ENCODE data around the gene SNAI3.
A peak's percentile ranks its signal among the peaks of the same experiment; 100 is the strongest.

SNAI3 gene

DNA sequence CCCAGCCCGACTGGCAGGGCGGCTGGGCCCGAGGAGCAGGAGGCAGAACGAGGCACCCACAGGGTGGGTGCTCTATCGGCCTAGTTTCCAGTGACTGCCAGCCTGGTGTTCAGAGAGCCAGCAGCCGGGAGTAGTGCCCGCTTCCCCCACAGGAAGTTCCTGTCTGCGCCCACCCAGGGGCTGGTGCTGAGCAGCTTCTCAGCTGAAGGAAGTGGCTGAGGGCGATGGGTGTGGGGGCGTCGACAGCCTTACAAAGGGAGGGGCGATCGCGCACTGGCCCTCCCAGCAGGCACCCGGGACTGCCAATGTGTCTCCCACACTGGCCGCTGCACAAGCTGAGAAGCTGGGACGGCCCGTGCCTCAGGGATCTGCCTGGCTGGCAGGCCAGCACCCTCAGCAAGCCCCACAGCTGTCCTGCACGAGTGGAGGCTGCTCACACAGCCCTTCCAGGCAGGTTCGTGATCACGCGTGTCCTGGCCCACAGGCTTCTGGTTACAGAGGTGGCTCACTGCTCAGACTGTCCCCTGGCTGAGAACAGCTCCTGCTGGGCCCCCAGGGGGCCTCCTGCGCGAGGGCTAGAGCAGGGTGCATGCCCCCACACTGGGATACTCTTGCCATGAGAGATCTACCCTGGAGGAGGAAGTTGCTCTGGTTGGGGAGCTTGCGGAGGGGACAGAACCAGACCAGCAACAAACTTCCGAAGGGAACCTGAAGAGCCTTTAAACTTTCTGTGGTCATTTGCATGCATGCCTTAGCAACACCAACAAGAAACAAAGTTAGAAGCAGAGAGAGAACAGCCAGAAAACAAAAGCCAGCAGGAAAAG is 17.4 kb upstream of the SNAI3 start:
- peak in 1 of 2 donors; percentile 40 for DNase-seq

- DNase-seq, result no peak
Observed at GRCh38 chr16:88702371-88703210, 16.3 kb upstream of the SNAI3 start.

DNA sequence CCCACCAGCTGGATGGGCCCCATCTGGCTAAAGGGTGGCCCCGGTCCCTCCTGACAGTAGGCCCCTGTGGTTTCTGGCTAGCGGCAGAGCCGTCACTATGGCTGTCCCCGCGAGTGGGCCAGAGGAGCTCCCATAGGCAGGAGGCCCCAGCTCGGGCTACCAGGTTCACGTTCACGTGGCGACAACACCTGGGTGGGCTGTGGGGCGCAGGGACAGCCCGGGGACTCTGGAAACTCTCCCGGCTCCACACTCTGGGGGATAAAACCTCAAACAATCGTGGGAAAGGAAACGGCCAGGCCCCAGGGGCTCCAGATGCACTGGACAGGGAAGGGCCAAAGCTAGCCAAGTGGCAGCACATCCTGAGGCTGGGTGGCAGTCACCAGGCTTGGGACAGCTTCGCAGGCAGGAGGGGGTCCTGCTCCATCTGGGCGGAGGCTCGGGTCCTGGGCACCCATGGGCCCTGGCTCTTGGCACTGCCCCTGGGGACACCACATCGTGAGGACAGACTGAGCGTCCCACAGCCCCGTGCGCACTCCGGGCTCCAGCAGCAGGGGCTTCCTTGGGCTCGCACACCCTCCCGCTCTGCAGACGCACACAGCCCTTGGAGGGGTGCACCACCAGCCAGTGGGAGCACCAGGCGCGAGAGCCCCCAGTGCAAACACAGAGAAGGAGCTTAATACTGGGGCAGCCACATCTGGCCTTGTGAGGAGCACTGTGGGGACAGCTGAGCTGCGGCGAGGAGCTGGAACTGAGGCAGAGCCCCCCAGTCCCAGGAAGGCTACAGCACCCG is 15.5 kb upstream of the SNAI3 start:
- DNase-seq, result no peak

DNA sequence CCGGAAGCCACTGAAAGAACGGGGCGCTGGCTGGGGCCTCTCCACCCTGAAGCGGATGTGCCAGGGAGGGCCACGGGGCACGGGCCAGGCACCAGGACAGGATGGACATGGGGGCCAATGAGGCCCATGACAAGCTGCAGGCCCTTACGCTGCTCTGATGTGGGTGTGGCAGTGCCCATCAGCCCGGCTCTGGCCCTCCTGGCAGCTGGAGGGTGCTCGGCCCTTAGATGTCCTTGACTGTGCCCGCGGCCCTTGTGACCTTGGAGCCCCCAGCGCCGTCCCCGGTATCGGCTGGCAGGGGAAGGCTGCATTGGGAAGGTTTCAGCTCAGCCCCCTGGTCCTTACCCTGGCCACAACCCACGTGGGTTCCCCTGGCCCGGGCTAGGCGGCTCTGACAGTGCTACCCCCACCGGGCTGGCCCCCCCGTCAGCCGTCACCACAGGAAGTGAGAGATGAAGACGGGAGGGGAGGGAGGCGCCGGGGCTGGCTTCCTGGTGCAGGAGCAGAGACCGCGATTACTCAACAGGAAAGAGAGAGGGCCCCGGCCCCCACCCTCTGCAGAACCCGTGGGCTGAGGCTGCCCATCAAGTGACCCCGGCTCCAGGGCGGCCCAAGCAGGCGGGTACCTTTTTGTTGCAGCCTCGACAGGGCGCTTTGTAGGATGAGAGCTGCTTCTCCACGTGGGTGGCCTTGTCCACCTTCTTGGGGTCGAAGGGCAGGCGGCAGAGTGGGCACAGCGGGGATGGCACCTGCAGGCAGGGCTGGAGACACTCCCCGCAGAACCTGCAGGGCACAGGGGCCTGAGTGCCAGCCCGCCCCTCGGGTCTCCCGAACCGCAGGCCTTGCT is 14.6 kb upstream of the SNAI3 start:
- peak in 1 of 2 donors; percentile 58 for DNase-seq

DNA sequence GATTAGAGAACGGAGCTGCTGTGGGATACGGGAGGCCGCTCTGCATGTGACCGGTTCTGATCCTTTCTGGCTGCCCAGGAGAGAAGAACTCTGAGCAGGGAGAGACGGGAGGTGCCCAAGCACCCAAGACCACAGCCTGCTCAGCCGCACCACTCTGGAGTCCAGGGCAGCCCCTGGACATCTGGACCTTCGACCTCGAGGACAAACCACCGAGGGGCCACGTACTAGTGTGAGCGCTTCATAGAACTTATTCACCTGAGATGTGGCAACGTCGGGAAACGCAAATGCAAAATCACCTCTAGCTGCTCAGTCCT is 14.0 kb upstream of the SNAI3 start:
- no peak for DNase-seq

GRCh38 chr16:88699180-88699579 is 12.9 kb upstream of the SNAI3 start:
- no peak for DNase-seq

DNA sequence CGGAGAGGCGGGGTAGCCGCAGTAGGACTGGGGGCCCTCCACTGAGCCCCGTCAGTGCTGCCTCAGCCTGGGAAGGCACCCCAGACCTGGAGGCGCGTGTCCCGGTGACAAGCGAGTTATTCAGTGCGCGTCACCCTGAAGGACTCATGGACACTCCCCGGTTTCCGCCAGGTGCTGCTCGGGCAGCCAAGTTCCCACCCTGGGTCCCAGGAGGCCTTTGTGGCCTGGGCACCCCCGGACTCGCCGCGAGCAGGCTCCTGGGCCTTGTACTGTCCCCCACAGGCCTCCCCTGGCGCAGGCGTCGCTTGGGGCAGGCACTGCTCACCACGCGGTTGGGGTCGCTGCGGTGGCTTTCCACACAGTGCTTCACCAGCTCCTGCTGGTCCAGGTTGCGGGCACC is 12.3 kb upstream of the SNAI3 start:
- DNase-seq, result no peak

DNA sequence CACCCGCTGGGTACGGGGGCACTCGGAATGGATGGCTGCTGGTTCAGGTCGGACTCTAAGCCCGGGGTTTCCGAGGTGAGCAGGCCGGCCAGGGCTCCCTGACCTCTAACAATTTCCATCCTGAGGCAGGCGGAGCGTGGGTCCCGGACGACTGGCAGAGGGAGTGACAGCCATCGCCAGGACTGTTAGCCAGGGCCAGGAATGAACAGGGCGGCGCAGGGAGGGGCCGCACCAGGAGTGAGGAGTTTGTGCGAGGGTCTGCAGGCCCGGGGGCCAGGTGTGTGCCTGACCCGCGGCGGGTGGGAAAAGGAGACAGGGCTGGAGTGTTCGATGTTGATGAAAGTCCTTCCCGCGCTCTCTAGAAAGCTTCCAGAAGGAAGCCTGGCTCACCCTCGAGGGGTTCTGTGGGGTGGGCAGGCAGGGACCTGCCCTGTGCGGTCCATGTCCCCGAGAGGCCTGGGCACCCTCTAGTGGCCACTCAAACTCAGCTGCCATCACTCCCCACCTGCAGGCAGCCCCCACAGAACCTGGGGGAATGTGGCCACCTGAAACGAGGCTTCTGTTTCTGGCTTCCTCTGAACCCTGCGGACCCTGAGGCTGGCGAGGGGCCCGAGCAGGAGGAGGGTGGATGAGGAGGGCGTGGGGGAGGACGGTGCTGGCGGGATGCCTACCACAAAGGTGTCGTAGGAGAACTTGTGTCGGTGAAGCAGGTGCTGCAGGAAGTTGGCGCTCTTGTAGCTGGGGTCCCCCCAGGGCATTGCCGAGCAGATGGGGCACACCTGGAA is 11.7 kb upstream of the SNAI3 start:
- no peak for DNase-seq

- no peak for DNase-seq
Observed at GRCh38 chr16:88697116-88697830, 11.0 kb upstream of the SNAI3 start.

DNA sequence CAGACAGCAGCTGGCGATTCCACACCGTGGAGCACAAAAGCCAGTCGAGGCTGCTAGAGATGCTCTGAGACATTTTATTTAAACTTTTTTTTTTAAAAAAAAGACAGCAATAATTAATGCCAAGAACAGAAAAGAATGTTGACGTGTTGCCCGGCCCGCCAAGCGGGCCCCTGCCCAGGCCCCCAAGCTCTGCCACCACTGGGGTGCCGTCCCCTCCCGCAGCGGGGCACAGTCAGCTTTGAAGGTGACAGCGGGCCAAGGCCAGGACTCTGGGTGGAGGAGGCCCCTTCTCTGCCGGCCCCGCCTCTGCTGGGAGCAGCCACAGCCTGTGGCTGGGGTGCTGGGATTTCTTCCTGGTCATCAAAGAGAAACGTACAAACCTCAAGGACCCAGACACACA is 10.1 kb upstream of the SNAI3 start:
- no peak for DNase-seq

- DNase-seq, result no peak
Observed at GRCh38 chr16:88695753-88696152, 9.4 kb upstream of the SNAI3 start.

DNA sequence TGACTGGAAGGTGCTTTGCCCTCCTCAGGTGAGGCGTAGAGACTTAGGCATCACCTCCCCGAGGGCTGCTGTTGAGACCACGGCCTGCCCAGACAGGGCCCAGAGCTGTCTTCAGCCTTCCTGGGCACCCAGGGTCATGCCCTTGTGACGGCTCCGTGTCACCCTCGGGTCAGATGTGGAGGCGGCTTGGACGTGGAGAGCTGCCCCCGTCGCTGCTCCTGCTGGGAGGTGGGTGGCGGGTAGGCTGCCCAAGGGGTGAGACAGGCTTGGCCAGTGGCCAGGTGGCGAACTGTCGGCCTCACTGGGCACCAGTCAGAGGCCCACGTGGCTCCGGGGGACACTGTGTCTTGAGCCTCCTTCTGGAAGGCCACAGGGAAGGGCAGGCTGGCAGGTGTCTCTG is 8.9 kb upstream of the SNAI3 start:
- no peak for DNase-seq

DNA sequence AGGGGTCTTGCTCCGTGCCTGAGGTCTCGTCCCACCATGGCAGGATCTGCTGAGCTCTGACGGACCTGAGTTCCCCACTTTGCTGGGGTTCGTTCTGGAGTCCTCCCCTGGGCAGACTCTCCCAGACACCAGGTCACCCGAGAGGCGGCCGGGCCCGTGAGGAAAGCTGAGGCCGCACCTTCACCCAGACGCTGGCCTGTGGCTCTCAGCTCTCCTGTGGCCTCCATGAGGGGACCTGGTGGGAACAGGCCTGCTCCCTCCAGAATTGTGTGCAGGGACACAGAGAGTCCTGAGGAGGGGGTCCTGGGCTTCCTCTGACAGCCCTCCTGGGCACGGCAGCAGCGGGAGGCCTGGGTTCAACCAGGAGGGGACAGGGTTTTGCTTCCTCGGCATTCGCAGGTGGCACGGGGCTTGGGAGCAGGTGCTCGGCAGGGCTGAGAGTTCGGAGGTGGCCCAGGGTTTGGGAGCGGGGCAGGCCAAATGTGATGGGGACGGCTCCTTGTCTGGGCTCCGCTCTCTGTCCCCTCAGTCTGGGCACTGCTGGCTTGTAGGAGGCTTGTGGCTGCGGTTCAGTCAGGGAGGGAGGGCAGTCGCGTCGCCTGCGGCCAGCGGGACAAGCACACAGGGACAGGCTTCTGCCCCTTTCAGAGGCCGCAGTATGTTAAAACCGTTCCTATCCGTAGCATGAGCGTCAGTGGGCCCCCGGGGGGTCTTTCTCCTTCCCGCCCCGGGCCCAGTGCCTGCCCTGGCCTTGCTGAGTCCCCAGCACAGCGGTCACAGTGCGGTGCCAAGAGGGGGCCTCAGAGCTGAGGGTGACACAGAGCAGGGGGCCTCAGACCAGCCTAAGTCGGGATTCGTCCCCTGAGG is 8.1 kb upstream of the SNAI3 start:
- DNase-seq, result no peak

DNA sequence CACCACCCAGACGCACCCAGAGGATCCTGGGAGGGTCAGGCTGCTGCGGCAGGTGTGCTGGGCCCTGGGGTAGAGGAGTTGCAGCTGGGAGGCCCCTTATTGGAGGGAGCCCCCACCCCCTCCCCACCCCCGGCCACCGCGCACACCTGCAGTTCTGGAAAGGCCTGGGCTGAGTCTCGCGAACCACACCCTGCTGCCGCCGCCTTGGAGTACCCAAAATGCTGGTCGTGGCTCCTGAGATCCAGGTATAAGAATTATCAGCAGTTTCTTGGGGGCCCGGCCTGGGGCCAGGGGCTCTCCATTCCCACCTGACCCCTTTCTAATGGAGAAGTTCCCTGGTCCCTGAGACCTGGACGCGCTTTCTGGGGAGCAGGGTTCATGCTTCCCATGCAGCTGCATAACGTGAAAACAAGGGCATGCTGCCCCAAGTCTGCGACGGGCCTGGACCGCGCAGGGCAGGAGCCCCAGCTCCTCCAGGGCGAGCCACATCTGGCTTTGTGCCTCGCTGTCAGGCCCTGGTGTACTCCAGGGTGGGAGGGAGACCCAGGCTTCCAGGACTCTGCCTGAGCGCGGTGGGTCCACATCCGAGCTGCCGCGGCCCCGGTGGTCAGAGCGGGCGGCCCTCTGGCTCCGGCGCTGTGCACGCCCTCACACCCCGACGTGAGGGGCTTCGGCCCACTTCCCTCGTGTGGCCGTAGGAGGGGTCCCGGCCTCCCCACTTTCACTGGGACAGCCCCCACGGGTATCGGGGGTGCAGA is 7.3 kb upstream of the SNAI3 start:
- no peak for DNase-seq

DNA sequence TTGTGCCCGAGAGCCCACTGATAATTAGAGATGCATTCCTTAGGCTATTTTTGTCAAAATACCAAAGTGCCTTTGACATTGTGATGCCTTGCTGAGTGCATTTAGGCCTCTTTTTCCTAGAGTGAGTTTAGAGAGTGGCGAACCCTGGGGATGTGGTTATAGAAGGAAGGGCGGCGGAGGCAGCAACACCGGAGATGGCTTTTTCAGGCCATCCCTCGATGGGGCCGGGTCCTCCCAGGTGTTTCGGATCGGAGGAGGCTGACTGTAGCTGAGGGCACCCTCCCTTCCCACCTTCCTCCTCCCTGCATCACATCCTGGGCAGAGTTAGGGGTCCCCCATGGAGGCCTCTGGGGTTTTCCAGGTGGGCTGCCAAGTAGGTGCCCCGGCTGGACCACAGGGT is 6.6 kb upstream of the SNAI3 start:
- DNase-seq, result no peak

DNA sequence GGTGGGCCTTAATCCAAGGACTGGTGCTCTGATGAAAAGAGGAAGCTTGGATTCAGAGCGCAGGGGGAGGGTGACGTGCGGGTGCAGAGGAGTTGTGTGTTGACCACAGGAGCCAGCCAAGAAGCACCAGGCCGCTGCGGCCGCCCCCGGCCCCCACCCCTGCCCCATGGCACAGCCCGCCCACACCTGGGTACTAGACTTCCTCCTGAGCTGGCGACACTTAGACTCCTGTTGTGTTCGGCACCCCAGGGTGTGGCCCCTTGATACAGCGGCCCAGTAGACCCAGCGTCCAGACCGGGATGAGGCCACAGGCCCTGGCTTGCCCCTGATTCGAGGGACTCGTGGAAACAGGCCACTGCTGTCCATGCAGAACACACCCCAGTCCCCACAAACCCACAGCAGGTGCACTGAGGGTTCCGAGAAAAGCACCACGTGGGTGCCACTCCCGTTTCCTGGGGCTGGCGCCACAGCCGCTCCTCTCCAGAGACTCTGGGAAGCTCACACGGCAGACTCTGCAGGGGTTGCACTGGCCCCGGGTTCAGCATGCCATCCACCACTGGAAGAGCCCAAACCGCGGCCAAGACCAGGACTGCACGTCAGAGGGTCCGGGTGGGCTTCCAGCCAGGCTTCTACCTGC is 5.7 kb upstream of the SNAI3 start:
- DNase-seq, result peak in 1 of 2 donors; percentile 21

DNA sequence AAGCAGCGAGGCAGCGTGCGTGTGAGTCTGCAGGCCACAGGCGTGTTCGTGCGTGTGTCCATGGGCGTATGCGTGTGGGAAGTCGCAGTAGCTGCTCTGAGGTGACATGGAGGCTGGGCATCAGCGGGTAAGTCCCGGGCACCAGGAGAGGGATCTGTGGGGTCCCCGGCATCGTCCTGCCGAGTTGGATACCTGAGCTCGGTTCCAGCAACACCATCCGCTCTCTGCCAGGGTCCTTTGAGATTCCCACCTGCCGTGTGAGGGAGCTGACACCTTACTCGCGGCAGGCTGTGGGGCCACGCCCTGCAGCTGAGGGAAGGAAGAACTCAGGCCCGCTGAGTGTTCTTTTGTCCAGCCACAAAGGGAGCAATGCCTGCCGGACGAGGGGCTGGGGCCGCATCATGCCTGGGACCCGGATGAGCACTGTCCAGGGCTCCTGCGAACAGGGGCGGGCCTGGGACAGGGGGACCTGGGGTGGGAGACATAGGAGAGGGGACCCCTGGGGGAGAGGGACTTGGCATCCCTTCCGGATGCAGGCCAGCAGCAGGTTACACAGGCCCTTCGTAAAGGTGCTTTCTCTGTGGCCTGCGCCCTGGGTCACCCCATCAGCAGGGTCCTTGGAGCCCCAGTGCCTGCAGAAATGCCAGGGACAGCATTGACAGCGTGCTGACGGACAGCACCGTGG is 5.0 kb upstream of the SNAI3 start:
- DNase-seq, result no peak

Measured in hippocampal formation (tissue), 2 donors.